Measurements from ENCODE around the gene SCAP.

The SCAP gene

DNA sequence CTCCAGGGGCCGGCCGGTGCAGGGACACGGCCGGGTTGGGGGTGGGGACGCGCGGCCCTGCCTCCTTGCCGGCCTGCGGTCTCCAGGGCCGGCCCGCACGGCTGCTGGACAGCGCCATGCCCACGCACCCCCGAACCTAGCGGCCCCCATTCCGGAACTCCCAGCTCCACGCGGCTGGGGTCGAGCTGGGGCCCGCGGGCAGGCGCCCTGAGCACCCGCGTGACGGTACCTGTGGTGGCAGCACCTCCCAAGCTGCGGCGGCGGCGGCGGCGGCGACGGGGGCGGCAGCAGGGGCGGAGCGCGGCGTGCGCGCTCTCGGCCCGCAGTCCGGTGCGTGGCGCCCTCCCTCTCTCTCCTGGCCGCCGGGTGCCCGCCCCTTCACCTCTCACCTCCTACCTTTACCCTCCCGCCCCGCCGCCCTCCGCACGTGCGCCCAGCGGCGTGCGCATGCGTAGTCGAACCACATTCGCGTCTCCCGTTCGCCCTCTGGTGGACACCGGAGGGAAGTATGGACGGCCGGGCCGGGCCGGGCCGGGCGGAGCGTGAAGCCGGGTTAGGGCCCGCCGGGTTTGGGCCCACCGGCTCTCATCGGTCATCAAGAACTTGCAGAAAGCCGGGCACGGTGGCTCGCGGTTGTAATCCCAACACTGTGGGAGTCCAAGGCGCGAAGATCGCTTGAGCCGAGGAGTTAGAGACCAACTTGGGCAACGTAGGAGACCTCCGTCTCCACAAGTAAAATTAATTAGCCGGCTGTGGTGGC is at the start of gene SCAP:
Gene SCAP (minus strand): TSS at position 372 of the 760 bp plus-strand sequence. CDS start 32,948 bp downstream, outside the sequence.
- peak within 1 kb of the TSS; percentile 58 for H3K4me3 ChIP-seq (ENCODE audit: low read depth, low read length)
- TF ChIP-seq, protein P1, sequence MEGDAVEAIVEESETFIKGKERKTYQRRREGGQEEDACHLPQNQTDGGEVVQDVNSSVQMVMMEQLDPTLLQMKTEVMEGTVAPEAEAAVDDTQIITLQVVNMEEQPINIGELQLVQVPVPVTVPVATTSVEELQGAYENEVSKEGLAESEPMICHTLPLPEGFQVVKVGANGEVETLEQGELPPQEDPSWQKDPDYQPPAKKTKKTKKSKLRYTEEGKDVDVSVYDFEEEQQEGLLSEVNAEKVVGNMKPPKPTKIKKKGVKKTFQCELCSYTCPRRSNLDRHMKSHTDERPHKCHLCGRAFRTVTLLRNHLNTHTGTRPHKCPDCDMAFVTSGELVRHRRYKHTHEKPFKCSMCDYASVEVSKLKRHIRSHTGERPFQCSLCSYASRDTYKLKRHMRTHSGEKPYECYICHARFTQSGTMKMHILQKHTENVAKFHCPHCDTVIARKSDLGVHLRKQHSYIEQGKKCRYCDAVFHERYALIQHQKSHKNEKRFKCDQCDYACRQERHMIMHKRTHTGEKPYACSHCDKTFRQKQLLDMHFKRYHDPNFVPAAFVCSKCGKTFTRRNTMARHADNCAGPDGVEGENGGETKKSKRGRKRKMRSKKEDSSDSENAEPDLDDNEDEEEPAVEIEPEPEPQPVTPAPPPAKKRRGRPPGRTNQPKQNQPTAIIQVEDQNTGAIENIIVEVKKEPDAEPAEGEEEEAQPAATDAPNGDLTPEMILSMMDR (IDR thresholded peaks at IDR 0.05; ENCODE audit: low read depth, low read length, missing control alignments): peak; percentile 82
- DNase-seq (ENCODE audit: low read depth): peak; percentile 70

GRCh38 chr3:47523310-47524073 is 47.8 kb upstream of the SCAP start:
- no peak for DNase-seq (ENCODE audit: low read depth)
- TF ChIP-seq, protein P1 (IDR thresholded peaks at IDR 0.05; ENCODE audit: low read depth, low read length, missing control alignments): no peak
- no peak overlapping the region for H3K4me3 ChIP-seq (ENCODE audit: low read depth, low read length)

DNA sequence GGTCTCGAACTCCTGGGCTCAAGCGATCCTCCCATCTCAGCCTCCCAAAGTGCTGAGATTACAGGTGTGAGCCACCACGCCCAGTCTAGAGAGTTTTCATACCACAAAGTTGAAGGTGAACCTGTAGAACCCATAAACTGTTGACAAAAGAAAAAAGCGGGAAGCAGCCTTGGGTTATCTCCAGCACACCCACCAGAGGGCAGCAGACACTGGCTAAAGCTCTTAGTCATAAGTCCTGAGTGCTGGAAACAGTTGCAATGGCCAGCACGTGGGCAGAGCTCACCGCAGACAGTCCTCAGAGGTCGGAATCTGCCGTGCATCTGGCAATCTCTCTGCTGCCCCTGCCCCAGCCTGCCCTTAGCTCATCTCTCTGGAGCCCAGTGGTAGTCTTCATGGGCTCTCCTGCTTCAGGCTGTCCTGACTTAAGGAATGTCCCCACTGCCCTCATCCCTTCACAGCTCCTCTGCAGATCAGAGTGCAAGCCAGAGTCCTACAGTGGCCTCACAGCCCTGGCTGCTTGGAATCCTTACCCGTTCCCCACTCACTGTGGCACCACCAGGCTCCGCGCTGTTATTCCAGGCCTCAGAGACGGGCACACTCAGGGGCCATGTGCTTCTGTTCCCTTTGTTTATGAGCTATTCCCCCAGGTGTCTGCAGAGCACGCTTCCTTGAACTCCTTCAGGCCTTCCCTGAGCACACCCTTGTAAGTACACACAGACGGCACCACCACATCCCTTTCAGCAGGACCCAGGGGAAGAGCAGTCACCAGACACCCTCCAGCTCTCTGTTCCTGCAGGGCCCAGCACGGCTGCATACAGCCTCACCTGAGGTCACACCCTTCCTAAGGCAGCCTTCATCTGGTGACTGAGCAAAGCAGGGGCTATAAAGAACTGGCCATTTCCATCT is 46.6 kb upstream of the SCAP start:
- no peak overlapping the region for H3K4me3 ChIP-seq (ENCODE audit: low read depth, low read length)
- TF ChIP-seq, protein P1 (IDR thresholded peaks at IDR 0.05; ENCODE audit: low read depth, low read length, missing control alignments): peak; percentile 93
- peak; percentile 80 for DNase-seq (ENCODE audit: low read depth)

DNA sequence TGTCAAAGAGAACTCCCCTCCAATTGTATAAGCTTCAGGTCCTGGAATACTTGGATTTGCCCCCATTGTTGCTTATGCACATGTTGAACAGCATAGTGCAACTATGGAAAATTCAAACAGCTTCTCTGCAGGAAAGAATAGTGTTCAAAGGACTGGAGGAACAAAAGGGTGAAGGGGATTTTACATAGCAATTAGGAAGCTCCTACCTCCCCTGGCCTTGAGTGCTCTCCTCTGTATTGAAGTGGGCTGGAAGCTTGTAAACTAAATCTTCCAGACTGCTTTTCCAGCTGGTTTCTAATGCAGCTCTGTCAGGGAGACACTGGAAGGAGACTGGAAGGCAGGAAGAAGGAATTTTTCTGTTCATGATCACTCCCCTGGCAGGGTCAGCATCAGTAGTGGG is 45.0 kb upstream of the SCAP start:
- no peak for DNase-seq (ENCODE audit: low read depth)
- TF ChIP-seq, protein P1 (IDR thresholded peaks at IDR 0.05; ENCODE audit: low read depth, low read length, missing control alignments): no peak
- H3K4me3 ChIP-seq (ENCODE audit: low read depth, low read length): no peak overlapping the region

DNA sequence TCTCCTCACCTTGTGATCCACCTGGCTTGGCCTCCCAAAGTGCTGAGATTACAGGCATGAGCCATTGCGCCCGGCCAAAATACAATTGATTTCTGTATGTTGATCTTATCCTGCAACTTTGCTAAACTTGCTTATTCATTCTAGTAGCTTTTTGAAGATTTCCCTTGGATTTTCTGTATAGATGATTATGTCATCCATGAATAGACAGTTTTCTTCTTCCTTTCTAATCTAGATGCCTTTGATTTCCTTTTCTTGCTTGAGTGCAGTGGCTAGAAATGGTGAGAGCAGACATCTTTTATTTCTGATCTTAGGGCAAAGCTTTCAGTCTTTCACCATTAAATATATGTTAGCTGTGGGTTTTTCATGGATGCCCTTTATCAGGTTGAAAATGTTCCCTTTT is 42.2 kb upstream of the SCAP start:
- DNase-seq (ENCODE audit: low read depth): no peak
- TF ChIP-seq, protein P1 (IDR thresholded peaks at IDR 0.05; ENCODE audit: low read depth, low read length, missing control alignments): no peak
- no peak overlapping the region for H3K4me3 ChIP-seq (ENCODE audit: low read depth, low read length)

GRCh38 chr3:47515864-47516319 is 40.2 kb upstream of the SCAP start:
- no peak for DNase-seq (ENCODE audit: low read depth)
- H3K4me3 ChIP-seq (ENCODE audit: low read depth, low read length): no peak overlapping the region

More at GRCh38 chr3:47515864-47516319, 40.2 kb upstream of the SCAP start:
- TF ChIP-seq, protein P1 (IDR thresholded peaks at IDR 0.05; ENCODE audit: low read depth, low read length, missing control alignments): no peak
